OCI-LY3 (cell line): Measurements from ENCODE around the gene ERC1.

Source experiments
- CTCF ChIP-seq: fragments of 200-600, 300-600 bp; sonication (generic); IDR thresholded peaks from 2 replicates; pipeline ENCODE4 v1.5.1; 2014; ENCODE audit warnings: antibody characterized with exemption, low read length, low read depth
- EZH2phosphoT487 ChIP-seq: fragments of 200-600 bp; shearing (Covaris generic); IDR thresholded peaks from 2 replicates; pipeline ENCODE4 v1.6.1; 2018; ENCODE audit warnings: antibody characterized with exemption, mixed run types, low read depth

- TF ChIP-seq CTCF (no peak), EZH2phosphoT487 (no peak)
Observed at GRCh38 chr12:971991-972390, 19.0 kb upstream of the ERC1 start.
